SU-DHL-6 (cell line): ENCODE measurements around the gene HABP4.

Source experiments
- EZH2phosphoT487 ChIP-seq: fragments of 200-600 bp; sonication (generic), shearing (Covaris generic); conservative IDR thresholded peaks from 2 replicates; pipeline ENCODE4 v1.6.1; 2018; ENCODE audit warnings: mild to moderate bottlenecking, antibody characterized with exemption, low read length, moderate library complexity, mixed read lengths
- TF ChIP-seq, protein P1 (sequence below): fragments of 200-600 bp; sonication (generic); IDR thresholded peaks from one replicate; pipeline ENCODE4 v1.5.1; 2017; ENCODE audit warnings: antibody characterized with exemption, mild to moderate bottlenecking, low read length, moderate library complexity; ENCODE audit not compliant: insufficient read depth, poor library complexity, severe bottlenecking

DNA sequence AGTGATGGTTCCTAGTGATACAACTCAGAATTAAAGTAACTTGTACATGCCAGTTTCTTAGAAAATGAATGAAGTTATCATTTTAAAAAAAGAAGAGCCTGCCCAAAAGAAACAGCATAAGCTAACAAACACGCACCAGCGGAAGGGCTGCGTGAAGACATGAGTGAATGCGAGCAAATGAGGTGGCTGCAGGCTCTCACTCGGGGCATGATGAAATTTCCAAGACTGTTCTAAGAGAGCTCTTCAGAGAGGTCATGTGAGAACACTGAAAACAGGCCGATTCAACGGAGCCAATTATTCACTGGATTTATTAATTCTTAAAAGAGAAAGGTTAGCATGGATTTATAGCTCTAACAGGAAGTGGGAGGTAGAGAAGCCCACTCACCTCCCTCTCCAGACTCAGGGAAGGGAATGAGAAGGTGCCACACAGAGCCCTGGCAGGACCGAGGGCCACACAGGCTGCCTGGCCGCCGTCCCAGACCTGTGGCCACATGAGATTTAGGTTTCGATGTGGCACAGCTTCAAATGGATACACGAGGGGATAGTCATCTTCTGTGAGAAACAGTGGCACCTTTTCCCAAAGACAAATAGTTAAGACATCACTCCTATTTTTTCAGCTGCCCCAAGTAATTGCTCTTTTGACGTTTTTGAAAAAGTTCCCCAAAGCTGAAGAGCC lies 55.5 kb downstream of the HABP4 start:
- TF ChIP-seq, protein P1, sequence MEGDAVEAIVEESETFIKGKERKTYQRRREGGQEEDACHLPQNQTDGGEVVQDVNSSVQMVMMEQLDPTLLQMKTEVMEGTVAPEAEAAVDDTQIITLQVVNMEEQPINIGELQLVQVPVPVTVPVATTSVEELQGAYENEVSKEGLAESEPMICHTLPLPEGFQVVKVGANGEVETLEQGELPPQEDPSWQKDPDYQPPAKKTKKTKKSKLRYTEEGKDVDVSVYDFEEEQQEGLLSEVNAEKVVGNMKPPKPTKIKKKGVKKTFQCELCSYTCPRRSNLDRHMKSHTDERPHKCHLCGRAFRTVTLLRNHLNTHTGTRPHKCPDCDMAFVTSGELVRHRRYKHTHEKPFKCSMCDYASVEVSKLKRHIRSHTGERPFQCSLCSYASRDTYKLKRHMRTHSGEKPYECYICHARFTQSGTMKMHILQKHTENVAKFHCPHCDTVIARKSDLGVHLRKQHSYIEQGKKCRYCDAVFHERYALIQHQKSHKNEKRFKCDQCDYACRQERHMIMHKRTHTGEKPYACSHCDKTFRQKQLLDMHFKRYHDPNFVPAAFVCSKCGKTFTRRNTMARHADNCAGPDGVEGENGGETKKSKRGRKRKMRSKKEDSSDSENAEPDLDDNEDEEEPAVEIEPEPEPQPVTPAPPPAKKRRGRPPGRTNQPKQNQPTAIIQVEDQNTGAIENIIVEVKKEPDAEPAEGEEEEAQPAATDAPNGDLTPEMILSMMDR: no peak
- no peak for TF ChIP-seq EZH2phosphoT487
